Iris pigment epithelial cell (primary cell): ENCODE data around the gene NUMBL.
A peak's percentile ranks its signal among the peaks of the same experiment; 100 is the strongest.

Experiments
- DNase-seq: peaks from one replicate; pipeline ENCODE4 v3.0.0-alpha.2; 2011; ENCODE audit warnings: low read depth

The NUMBL gene

GRCh38 chr19:40716031-40716481 is 25.6 kb upstream of the NUMBL start:
- peak; percentile 91 for DNase-seq

GRCh38 chr19:40714441-40715299 is 24.2 kb upstream of the NUMBL start:
- DNase-seq: peak; percentile 93

GRCh38 chr19:40713939-40714338 is 23.5 kb upstream of the NUMBL start:
- DNase-seq: no peak

GRCh38 chr19:40709817-40710216 is 19.4 kb upstream of the NUMBL start:
- no peak for DNase-seq

- no peak for DNase-seq
These were observed 17.2 kb upstream of the NUMBL start for GRCh38 chr19:40707615-40708014.

GRCh38 chr19:40705950-40706619 is 15.6 kb upstream of the NUMBL start:
- no peak for DNase-seq

GRCh38 chr19:40705362-40705651 is 14.9 kb upstream of the NUMBL start:
- DNase-seq: no peak

GRCh38 chr19:40704491-40705361 is 14.3 kb upstream of the NUMBL start:
- DNase-seq: no peak

- DNase-seq: no peak
These were observed 12.7 kb upstream of the NUMBL start for GRCh38 chr19:40703029-40703755.

- no peak for DNase-seq
These were observed 12.0 kb upstream of the NUMBL start for GRCh38 chr19:40702337-40703012.

- DNase-seq: no peak
These were observed 11.3 kb upstream of the NUMBL start for GRCh38 chr19:40701758-40702157.

- DNase-seq: no peak
These were observed 9.6 kb upstream of the NUMBL start for GRCh38 chr19:40700083-40700482.

GRCh38 chr19:40697007-40697406 is 6.6 kb upstream of the NUMBL start:
- no peak for DNase-seq

- DNase-seq: no peak
These were observed 5.4 kb upstream of the NUMBL start for GRCh38 chr19:40695881-40696280.

GRCh38 chr19:40693896-40694295 is 3.4 kb upstream of the NUMBL start:
- DNase-seq: no peak

- DNase-seq: no peak
These were observed 2.8 kb upstream of the NUMBL start for GRCh38 chr19:40693150-40693788.

- no peak for DNase-seq
These were observed 1.7 kb upstream of the NUMBL start for GRCh38 chr19:40692212-40692551.

GRCh38 chr19:40691421-40692211 is 1.2 kb upstream of the NUMBL start:
- no peak for DNase-seq

GRCh38 chr19:40690693-40691420 is 406 bp upstream of the NUMBL start:
- peak; percentile 93 for DNase-seq
